Measurements from ENCODE around the gene TBC1D8.

DNA sequence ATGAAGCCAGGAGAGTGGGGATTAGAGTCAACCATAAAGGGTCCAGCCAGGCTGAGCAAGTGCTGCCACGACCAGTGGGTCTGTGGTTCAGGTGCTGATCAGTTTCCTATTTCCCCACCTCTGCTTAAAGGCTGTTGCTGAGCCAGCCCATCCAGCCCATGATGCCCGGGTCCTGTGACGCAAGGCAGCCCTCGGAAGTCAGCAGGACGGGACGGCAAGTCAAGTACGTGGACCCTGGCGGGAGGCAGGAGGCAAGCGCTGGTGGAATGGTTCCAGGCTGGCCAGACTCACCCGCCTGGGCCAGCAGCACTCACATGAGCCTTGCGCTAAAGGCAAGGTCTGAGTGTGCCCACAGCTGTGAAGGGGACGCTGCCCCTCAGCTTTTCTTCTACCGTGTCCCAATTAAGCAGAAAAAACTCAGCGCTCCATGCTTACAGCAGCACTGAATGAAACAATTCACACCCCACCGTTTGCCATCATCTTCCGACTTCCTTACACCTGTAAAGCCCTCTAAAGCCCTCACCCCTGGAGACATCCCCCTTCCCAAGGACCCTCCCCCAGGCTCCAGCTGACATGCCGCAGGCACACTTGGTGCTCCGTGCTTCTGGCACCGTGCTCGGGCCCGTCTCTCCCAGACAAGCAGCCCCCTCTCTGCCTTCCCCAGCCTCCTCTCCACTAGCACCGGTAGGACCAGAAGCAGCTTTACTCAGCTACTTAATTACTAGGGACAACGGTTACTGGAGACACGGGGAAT lies 160.4 kb downstream of the TBC1D8 start:
- TF ChIP-seq, protein P1, sequence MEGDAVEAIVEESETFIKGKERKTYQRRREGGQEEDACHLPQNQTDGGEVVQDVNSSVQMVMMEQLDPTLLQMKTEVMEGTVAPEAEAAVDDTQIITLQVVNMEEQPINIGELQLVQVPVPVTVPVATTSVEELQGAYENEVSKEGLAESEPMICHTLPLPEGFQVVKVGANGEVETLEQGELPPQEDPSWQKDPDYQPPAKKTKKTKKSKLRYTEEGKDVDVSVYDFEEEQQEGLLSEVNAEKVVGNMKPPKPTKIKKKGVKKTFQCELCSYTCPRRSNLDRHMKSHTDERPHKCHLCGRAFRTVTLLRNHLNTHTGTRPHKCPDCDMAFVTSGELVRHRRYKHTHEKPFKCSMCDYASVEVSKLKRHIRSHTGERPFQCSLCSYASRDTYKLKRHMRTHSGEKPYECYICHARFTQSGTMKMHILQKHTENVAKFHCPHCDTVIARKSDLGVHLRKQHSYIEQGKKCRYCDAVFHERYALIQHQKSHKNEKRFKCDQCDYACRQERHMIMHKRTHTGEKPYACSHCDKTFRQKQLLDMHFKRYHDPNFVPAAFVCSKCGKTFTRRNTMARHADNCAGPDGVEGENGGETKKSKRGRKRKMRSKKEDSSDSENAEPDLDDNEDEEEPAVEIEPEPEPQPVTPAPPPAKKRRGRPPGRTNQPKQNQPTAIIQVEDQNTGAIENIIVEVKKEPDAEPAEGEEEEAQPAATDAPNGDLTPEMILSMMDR (IDR thresholded peaks at IDR 0.05): no peak
- TF ChIP-seq EZH2phosphoT487 (IDR thresholded peaks at IDR 0.05) (no peak), EZH2 (IDR thresholded peaks at IDR 0.05) (no peak)

All from neural progenitor cell (in vitro differentiated cells).